Measurements from ENCODE around the gene GAS6. TPM values are rescaled to one million over a fixed set of nuclear protein-coding genes. Genes with fewer than 3 reads are reported as not detected.
"Not testable (repeated sequence)": the region's sequence is repeated elsewhere in the genome, so short reads cannot be mapped to it uniquely, and the experiment has no call there.

GAS6 gene
- total RNA-seq (42.1 TPM), polyA plus RNA-seq (ENCODE audit: insufficient read depth in 1 of 8, insufficient read length in 8 of 8, low replicate concordance in 1 of 8) (10 to 100 TPM; 35.7 to 53.9 (median 43.4) TPM)
- long read RNA-seq, donor 1, partial matches to known transcripts = 0 of 5 reads
- long read RNA-seq, donor 1, other reads (novel, unspliced or antisense) = 0 of 5 reads
- long read RNA-seq, donor 2, partial matches to known transcripts = 0 of 2 reads
- long read RNA-seq, donor 2, other reads (novel, unspliced or antisense) = 0 of 2 reads
- long read RNA-seq, donor 3, transcript GAS6-201 (15 exons, 2,490 nt) = major isoform, 17 of 17 reads
- long read RNA-seq, donor 3, partial matches to known transcripts = 0 of 17 reads
- long read RNA-seq, donor 3, other reads (novel, unspliced or antisense) = 0 of 17 reads
- long read RNA-seq, donor 4, transcript GAS6-201 (15 exons, 2,490 nt) = major isoform, 9 of 15 reads
- long read RNA-seq, donor 4, transcript GAS6-204 (1 exons, 2,646 nt) = minor isoform, 6 of 15 reads
- long read RNA-seq, donor 4, partial matches to known transcripts = 0 of 15 reads
- long read RNA-seq, donor 4, other reads (novel, unspliced or antisense) = 0 of 15 reads
- long read RNA-seq, donor 5, transcript GAS6-204 (1 exons, 2,646 nt) = minor isoform, 18 of 46 reads
- long read RNA-seq, donor 5, transcript GAS6-201 (15 exons, 2,490 nt) = major isoform, 28 of 46 reads
- long read RNA-seq, donor 5, partial matches to known transcripts = 0 of 46 reads
- long read RNA-seq, donor 5, other reads (novel, unspliced or antisense) = 0 of 46 reads
- long read RNA-seq, donor 6, transcript GAS6-204 (1 exons, 2,646 nt) = minor isoform, 9 of 23 reads
- long read RNA-seq, donor 6, transcript GAS6-201 (15 exons, 2,490 nt) = major isoform, 14 of 23 reads
- long read RNA-seq, donor 6, partial matches to known transcripts = 0 of 23 reads
- long read RNA-seq, donor 6, other reads (novel, unspliced or antisense) = 0 of 23 reads
- long read RNA-seq, donor 7, transcript GAS6-201 (15 exons, 2,490 nt) = major isoform, 11 of 22 reads
- long read RNA-seq, donor 7, transcript GAS6-204 (1 exons, 2,646 nt) = major isoform, 11 of 22 reads
- long read RNA-seq, donor 7, partial matches to known transcripts = 0 of 22 reads
- long read RNA-seq, donor 7, other reads (novel, unspliced or antisense) = 0 of 22 reads
- long read RNA-seq, donor 8, transcript GAS6-201 (15 exons, 2,490 nt) = minor isoform, 6 of 21 reads
- long read RNA-seq, donor 8, transcript GAS6-204 (1 exons, 2,646 nt) = major isoform, 15 of 21 reads
- long read RNA-seq, donor 8, partial matches to known transcripts = 0 of 21 reads
- long read RNA-seq, donor 8, other reads (novel, unspliced or antisense) = 0 of 21 reads
- long read RNA-seq, donor 9, transcript GAS6-201 (15 exons, 2,490 nt) = minor isoform, 5 of 14 reads
- long read RNA-seq, donor 9, transcript GAS6-204 (1 exons, 2,646 nt) = major isoform, 9 of 14 reads
- long read RNA-seq, donor 9, partial matches to known transcripts = 0 of 14 reads
- long read RNA-seq, donor 9, other reads (novel, unspliced or antisense) = 0 of 14 reads
- long read RNA-seq, donor 10, transcript GAS6-204 (1 exons, 2,646 nt) = major isoform, 11 of 21 reads
- long read RNA-seq, donor 10, transcript GAS6-201 (15 exons, 2,490 nt) = minor isoform, 10 of 21 reads
- long read RNA-seq, donor 10, partial matches to known transcripts = 0 of 21 reads
- long read RNA-seq, donor 10, other reads (novel, unspliced or antisense) = 0 of 21 reads
- long read RNA-seq, donor 11, transcript GAS6-201 (15 exons, 2,490 nt) = minor isoform, 9 of 26 reads
- long read RNA-seq, donor 11, transcript GAS6-204 (1 exons, 2,646 nt) = major isoform, 16 of 26 reads
- long read RNA-seq, donor 11, partial matches to known transcripts = 0 of 26 reads
- long read RNA-seq, donor 11, other reads (novel, unspliced or antisense) = 0 of 26 reads

GRCh38 chr13:113863524-113864272 is at the start of gene GAS6:
GAS6 (minus strand) TSS chr13:113864076; CDS start chr13:113863920, 156 bp downstream.
- Histone ChIP-seq H3K4me3 (ENCODE audit: low read length) (peak within 1 kb of the TSS; percentile 56), H3K27ac (ENCODE audit: low read length) (peak within 1 kb of the TSS; percentile 37), H3K4me1 (ENCODE audit: control insufficient read depth, insufficient read depth, low read length) (peaks cover 26% of the 10 kb centered on the region), H3K36me3 (ENCODE audit: control insufficient read depth, insufficient read depth, low read length) (no peaks in the 10 kb centered on the region), H3K27me3 (ENCODE audit: control insufficient read depth, insufficient read depth, low read length) (peaks cover 19% of the 10 kb centered on the region), H3K9me3 (replicated peaks; ENCODE audit: control insufficient read depth, low read depth, low read length) (no peaks in the 10 kb centered on the region)
- WGBS (ENCODE audit: insufficient coverage) = under 1% methylated on average over 96 of the region's 116 CpGs
- DNase-seq = peak; percentile 57

GRCh38 chr13:113913408-113913807 is 49.5 kb upstream of the GAS6 start:
- H3K36me3 ChIP-seq (ENCODE audit: control insufficient read depth, insufficient read depth, low read length); H3K4me3 ChIP-seq (ENCODE audit: low read length); DNase-seq; H3K4me1 ChIP-seq (ENCODE audit: control insufficient read depth, insufficient read depth, low read length); H3K27ac ChIP-seq (ENCODE audit: low read length); H3K9me3 ChIP-seq (replicated peaks; ENCODE audit: control insufficient read depth, low read depth, low read length): not testable (repeated sequence)
- WGBS (ENCODE audit: insufficient coverage) = 100% methylated on average over 1 of the region's 8 CpGs
- peaks cover 24% of the 10 kb centered on the region for H3K27me3 ChIP-seq (ENCODE audit: control insufficient read depth, insufficient read depth, low read length)

GRCh38 chr13:113912596-113912995 is 48.7 kb upstream of the GAS6 start:
- no peak overlapping the region for H3K4me3 ChIP-seq (ENCODE audit: low read length)
- no peak overlapping the region for H3K27ac ChIP-seq (ENCODE audit: low read length)
- peaks cover 24% of the 10 kb centered on the region for H3K27me3 ChIP-seq (ENCODE audit: control insufficient read depth, insufficient read depth, low read length)
- peaks cover 11% of the 10 kb centered on the region for H3K4me1 ChIP-seq (ENCODE audit: control insufficient read depth, insufficient read depth, low read length)
- WGBS (ENCODE audit: insufficient coverage) = no CpG with 5 or more reads among the region's 3 CpGs
- no peaks in the 10 kb centered on the region for H3K36me3 ChIP-seq (ENCODE audit: control insufficient read depth, insufficient read depth, low read length)
- DNase-seq = no peak
- H3K9me3 ChIP-seq (replicated peaks; ENCODE audit: control insufficient read depth, low read depth, low read length) = no peaks in the 10 kb centered on the region

- Histone ChIP-seq H3K36me3 (ENCODE audit: control insufficient read depth, insufficient read depth, low read length) (no peaks in the 10 kb centered on the region), H3K4me1 (ENCODE audit: control insufficient read depth, insufficient read depth, low read length) (peaks cover 9% of the 10 kb centered on the region), H3K27me3 (ENCODE audit: control insufficient read depth, insufficient read depth, low read length) (peaks cover 2% of the 10 kb centered on the region), H3K4me3 (ENCODE audit: low read length) (no peak overlapping the region), H3K9me3 (replicated peaks; ENCODE audit: control insufficient read depth, low read depth, low read length) (no peaks in the 10 kb centered on the region), H3K27ac (ENCODE audit: low read length) (peak overlapping the region; percentile 9)
- peak; percentile 82 for DNase-seq
- WGBS (ENCODE audit: insufficient coverage) = 42% methylated on average over 10 of the region's 17 CpGs
Observed at GRCh38 chr13:113907635-113908617, 44.0 kb upstream of the GAS6 start.

GRCh38 chr13:113906571-113906970 is 42.7 kb upstream of the GAS6 start:
- H3K4me3 ChIP-seq (ENCODE audit: low read length) = no peak overlapping the region
- 67% methylated on average over 4 of the region's 4 CpGs for WGBS (ENCODE audit: insufficient coverage)

GRCh38 chr13:113905942-113906341 is 42.1 kb upstream of the GAS6 start:
- H3K4me3 ChIP-seq (ENCODE audit: low read length) = no peak overlapping the region
- H3K27me3 ChIP-seq (ENCODE audit: control insufficient read depth, insufficient read depth, low read length) = peaks cover 2% of the 10 kb centered on the region
- H3K27ac ChIP-seq (ENCODE audit: low read length) = no peak overlapping the region
- H3K9me3 ChIP-seq (replicated peaks; ENCODE audit: control insufficient read depth, low read depth, low read length) = no peaks in the 10 kb centered on the region
- WGBS (ENCODE audit: insufficient coverage) = 93% methylated on average over 8 of the region's 8 CpGs
- peaks cover 9% of the 10 kb centered on the region for H3K4me1 ChIP-seq (ENCODE audit: control insufficient read depth, insufficient read depth, low read length)
- DNase-seq = no peak
- no peaks in the 10 kb centered on the region for H3K36me3 ChIP-seq (ENCODE audit: control insufficient read depth, insufficient read depth, low read length)

More at GRCh38 chr13:113906571-113906970, 42.7 kb upstream of the GAS6 start:
- H3K9me3 ChIP-seq (replicated peaks; ENCODE audit: control insufficient read depth, low read depth, low read length) = no peaks in the 10 kb centered on the region
- H3K4me1 ChIP-seq (ENCODE audit: control insufficient read depth, insufficient read depth, low read length) = peaks cover 9% of the 10 kb centered on the region
- DNase-seq = no peak
- H3K27ac ChIP-seq (ENCODE audit: low read length) = peak overlapping the region; percentile 39
- H3K27me3 ChIP-seq (ENCODE audit: control insufficient read depth, insufficient read depth, low read length) = peaks cover 2% of the 10 kb centered on the region
- H3K36me3 ChIP-seq (ENCODE audit: control insufficient read depth, insufficient read depth, low read length) = no peaks in the 10 kb centered on the region

GRCh38 chr13:113905018-113905417 is 41.1 kb upstream of the GAS6 start:
- Histone ChIP-seq H3K4me1 (ENCODE audit: control insufficient read depth, insufficient read depth, low read length) (peaks cover 9% of the 10 kb centered on the region), H3K27ac (ENCODE audit: low read length) (no peak overlapping the region), H3K4me3 (ENCODE audit: low read length) (no peak overlapping the region), H3K36me3 (ENCODE audit: control insufficient read depth, insufficient read depth, low read length) (no peaks in the 10 kb centered on the region), H3K9me3 (replicated peaks; ENCODE audit: control insufficient read depth, low read depth, low read length) (no peaks in the 10 kb centered on the region), H3K27me3 (ENCODE audit: control insufficient read depth, insufficient read depth, low read length) (peaks cover 2% of the 10 kb centered on the region)
- no peak for DNase-seq
- WGBS (ENCODE audit: insufficient coverage) = 89% methylated on average over 7 of the region's 9 CpGs

GRCh38 chr13:113904411-113904810 is 40.5 kb upstream of the GAS6 start:
- 76% methylated on average over 7 of the region's 8 CpGs for WGBS (ENCODE audit: insufficient coverage)
- DNase-seq = no peak

More at GRCh38 chr13:113904411-113904810, 40.5 kb upstream of the GAS6 start:
- Histone ChIP-seq H3K27me3 (ENCODE audit: control insufficient read depth, insufficient read depth, low read length) (peaks cover 2% of the 10 kb centered on the region), H3K9me3 (replicated peaks; ENCODE audit: control insufficient read depth, low read depth, low read length) (no peaks in the 10 kb centered on the region), H3K36me3 (ENCODE audit: control insufficient read depth, insufficient read depth, low read length) (no peaks in the 10 kb centered on the region), H3K4me1 (ENCODE audit: control insufficient read depth, insufficient read depth, low read length) (peaks cover 9% of the 10 kb centered on the region), H3K4me3 (ENCODE audit: low read length) (no peak overlapping the region), H3K27ac (ENCODE audit: low read length) (no peak overlapping the region)

All from muscle of leg (tissue), 16 donors.